H54 (cell line): ENCODE results near the gene PTPRG.
A peak's percentile ranks its signal among the peaks of the same experiment; 100 is the strongest.
"Not testable (repeated sequence)": the region's sequence is repeated elsewhere in the genome, so short reads cannot be mapped to it uniquely, and the experiment has no call there.

Experiments used
- DNase-seq: peaks from one replicate; pipeline ENCODE4 v3.0.0; 2011; ENCODE audit warnings: low spot score, mixed read lengths; ENCODE audit not compliant: insufficient read length
- FAIRE-seq: peaks from 3 replicates; lab custom pipeline; 2011; peaks lifted over from hg19 to GRCh38; lab: Jason Lieb, UNC
- POLR2A ChIP-seq: IDR thresholded peaks from 2 replicates; pipeline ENCODE4 v1.6.1; 2011; ENCODE audit warnings: low read depth, mild to moderate bottlenecking, low read length

The PTPRG gene

DNA sequence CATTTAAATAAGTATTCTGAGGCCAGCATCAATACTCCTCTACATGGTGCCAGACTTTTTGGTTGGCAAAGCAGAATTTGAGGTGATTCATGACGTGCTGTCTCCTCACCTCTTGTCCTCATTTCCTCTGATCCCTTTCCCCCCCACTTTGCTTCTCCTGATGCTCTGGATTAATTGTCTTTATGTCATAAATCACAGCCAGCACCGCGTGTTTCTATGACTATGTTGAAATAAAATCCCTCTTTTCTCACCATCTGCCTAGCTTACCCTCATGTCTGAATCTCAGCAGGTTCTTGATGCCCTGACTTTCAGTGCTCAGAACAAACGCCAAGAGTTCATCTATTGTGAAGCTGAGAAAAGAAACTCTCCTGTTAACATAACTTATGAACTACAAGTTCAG lies 19.7 kb upstream of the PTPRG start:
- FAIRE-seq = no peak
- no peak for DNase-seq
- no peak for TF ChIP-seq POLR2A

DNA sequence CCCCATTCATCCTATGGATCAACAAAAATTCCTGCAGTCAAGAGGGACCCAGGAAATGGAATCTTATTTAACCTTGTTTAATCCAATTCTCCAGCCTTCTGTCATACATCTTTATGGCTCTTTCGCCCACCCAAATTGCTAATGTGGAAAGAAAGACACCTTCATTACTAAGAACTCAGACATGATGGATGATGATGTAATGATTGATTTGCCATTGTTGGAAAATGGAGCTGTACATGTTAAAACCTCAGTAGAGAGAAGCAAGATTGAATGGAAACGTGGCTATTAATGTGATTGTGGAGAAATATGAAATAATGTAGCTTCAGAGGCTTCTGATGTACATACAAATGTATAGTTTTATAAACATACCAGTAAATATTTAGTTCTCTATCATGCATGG lies 15.7 kb upstream of the PTPRG start:
- FAIRE-seq (no peak), DNase-seq (no peak)
- no peak for TF ChIP-seq POLR2A

DNA sequence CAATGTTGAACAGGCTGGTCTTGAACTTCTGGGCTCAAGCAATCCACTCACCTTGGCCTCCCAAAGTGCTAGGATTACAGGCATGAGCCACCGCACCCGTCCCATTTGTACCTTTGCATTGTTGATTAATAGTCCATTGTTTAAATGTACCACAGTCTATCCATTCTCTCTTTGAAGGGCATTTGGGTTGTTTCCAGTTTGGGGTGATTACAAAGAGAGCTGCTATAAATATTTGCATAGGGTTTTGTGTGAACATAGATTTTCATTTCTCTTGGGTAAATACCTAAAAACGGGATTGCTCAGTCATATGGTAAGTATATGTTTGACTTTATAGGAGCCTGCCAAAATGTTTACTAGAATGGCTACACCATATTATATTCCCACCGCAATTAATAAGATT lies 13.7 kb upstream of the PTPRG start:
- DNase-seq (no peak), FAIRE-seq (no peak)
- no peak for TF ChIP-seq POLR2A

DNA sequence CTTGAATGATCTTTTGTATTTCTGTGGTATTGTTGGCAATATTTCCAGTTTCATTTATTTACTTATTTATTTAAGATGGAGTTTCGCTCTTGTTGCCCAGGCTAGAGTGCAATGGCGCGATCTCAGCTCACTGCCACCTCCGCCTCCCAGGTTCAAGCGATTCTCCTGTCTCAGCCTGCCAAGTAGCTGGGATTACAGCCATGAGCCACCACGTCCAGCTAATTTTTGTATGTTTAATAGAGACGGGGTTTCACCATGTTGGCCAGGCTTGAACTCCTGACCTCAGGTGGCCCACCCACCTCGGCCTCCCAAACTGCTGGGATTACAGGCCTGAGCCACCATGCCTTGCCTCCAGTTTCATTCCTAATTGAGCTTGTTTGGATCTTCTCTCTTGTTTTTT lies 8.7 kb upstream of the PTPRG start:
- DNase-seq = not testable (repeated sequence)

DNA sequence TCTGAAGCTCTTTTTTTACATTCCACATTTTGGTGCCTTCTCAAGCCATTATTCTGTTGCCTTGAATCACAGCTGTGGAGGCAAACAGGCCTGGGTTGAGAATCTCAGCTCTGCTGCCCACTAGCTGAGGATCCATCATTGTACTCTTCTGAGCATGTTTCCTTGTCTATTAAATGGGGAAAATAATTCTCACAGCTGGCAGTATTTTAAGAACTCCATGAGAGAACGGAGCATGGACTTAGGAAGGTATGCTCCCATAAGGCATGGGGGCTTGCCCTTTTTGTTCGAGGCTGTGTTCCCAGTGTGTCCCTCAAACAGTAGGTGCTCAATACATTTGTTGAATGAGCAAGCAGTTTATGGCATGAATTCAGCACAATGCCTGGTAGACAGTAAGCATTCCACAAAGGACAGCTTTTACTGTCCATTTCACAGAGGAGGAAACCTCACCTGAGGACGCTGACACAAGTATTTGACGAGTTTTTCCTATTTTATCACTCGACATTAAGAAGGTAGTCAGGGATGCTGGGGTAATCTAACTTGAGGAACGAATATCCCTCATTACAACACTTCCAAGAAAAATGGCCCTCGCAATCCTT lies 2.1 kb upstream of the PTPRG start:
- TF ChIP-seq POLR2A = no peak
- no peak for FAIRE-seq
- DNase-seq = no peak

More for the DNA sequence above, 8.7 kb upstream of the PTPRG start:
- not testable (repeated sequence) for FAIRE-seq

DNA sequence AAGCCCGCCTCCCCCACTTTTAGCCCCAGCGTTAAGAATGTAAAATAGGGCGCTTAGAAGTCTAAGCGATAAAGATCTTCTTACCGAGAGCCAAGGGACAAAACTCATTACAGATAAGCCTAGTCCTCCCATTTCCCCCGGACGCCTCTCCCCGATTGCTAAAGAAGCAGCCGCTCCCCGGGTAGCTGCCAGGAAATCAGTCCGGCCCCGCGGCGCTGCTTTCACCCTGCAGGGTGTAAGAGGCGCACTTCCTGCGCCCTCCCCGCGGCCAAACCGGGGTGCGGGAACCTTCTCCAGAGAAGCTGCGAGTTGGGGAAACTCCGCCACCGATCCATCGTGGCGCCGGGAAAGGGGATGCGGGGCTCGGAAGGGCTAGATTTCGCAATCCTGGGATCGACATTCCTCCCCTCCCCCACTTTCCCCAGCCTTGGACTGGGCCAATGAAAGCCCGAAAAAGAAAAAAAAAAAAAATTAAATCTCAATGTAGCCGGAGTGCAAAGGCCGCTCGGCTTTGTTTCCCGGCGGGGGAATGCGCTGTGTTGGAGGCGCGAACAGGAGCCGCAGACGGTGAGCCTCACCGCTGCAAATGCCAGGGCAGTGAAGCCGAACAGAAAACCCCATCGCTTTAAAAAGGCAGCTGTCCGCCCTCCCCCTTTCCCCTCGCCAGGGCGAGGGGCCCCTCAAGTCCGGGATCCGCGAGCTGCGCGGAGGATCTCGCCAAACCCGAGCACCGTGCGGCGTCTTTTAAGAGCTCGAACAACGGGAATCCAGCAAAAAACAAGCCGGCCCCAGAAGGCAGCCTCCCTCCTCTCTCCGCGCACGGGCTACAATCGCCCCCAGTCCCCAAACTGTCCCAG lies 626 bp upstream of the PTPRG start:
- no peak for FAIRE-seq
- peak; percentile 28; the same call in 1 of the 2 replicates for TF ChIP-seq POLR2A
- peak; percentile 81 for DNase-seq

DNA sequence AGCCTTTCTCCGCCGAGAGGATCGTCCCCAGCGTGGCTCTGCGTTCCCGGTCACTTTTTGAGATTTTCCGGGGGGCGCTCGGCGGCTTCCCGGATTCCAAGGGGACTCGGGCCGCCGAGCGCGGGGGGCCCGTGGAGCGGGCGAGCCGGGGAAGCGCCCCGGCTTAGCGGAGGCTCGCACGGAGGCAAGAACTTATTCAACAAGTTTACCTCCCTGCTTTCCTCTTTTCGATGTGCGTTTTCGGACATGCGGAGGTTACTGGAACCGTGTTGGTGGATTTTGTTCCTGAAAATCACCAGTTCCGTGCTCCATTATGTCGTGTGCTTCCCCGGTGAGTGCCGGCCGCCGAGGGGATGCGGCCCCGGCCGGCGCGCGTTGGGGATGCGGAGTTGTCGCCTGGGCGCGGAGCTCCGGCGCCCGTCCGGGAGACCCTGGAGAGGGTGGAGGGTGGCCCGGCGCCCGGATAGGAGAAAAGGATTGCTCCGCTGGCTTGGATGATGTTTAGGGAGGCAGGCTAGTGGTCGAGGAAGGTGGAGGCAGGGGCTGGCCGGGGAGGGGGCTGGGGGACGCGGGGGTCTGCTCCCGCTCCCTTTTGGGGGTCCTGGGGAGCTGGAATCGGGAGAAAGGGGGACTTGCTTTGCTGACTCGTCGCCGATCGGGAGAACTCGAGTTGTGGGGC lies 810 bp downstream of the PTPRG start:
- FAIRE-seq = no peak
- TF ChIP-seq POLR2A = no peak
- no peak for DNase-seq

DNA sequence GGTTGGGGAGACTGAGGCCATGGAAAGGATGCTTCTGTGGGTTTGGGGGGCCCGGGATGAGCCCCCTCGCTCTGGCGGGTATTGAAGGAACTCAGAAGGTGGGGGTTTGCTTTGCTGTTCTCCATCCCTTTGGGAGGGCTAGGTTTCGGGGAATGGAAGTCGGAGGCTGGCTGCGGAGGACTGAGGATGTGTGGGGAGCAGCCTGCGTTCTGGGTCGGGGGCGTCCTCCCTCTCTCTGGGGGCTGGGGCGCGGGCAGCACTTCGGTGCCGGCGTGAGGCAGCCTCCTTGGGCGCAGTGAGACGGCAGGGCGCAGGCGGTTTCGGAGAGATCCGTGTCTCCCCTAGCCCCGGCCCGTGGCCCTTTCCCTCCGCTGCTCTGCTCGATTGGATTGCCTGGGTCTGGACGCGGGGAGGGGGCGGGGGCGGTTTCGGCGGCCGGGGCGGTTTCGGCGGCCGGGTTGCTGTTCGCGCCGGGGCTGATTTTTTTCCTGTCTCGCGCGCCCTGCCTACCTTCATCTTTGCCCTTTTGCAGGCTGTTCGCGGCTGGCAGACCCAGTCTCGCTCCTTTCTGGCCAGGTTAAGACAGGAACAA lies 1.4 kb downstream of the PTPRG start:
- no peak for DNase-seq
- no peak for FAIRE-seq

DNA sequence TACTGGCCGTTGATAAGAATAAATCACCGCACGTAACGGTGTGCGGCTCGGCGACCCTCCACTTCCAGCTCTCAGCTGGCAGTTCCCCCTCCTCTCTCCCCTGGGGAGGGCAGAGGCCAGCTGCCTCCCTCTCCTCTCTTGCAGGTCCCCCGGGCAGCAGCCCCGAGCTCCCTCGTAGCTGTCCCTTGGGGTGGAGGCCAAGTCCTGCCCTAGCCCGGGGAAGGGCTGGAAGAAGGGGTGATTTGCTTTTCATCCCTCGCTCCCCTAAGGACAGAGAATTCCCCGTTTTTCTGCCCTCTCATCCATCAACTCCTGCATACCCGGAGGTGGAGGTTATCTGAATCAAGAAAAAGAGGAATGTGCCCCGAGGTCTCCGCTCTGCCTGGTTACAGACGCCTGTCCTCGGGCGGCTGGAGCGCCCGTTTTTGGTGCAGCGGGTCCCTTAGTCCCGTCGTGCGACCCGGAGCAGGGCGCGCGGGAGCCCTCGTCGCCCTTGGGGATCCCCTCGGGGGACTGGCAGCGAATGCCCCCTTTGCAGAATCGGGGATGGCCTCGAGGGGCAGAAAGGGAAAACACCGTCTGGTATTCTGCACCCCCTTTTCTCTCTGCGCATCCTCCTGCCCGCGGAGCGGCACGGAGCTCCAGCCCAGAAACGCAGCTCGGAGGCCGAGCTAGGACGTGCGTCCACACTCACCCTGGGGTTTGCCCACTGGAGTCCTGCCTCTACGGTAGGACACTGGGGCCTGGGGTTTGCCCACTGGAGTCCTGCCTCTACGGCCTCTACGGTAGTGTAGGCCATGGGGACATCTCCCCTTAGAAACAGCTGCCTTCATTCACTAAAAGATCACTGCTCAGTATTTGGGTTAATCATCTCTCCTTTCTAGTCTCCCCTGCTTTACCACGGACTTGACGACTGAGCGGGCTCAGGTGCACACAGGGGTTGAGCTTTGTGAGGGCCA lies 2.2 kb downstream of the PTPRG start:
- FAIRE-seq = no peak
- DNase-seq = no peak
- TF ChIP-seq POLR2A = no peak

More for the DNA sequence above, 1.4 kb downstream of the PTPRG start:
- no peak for TF ChIP-seq POLR2A

DNA sequence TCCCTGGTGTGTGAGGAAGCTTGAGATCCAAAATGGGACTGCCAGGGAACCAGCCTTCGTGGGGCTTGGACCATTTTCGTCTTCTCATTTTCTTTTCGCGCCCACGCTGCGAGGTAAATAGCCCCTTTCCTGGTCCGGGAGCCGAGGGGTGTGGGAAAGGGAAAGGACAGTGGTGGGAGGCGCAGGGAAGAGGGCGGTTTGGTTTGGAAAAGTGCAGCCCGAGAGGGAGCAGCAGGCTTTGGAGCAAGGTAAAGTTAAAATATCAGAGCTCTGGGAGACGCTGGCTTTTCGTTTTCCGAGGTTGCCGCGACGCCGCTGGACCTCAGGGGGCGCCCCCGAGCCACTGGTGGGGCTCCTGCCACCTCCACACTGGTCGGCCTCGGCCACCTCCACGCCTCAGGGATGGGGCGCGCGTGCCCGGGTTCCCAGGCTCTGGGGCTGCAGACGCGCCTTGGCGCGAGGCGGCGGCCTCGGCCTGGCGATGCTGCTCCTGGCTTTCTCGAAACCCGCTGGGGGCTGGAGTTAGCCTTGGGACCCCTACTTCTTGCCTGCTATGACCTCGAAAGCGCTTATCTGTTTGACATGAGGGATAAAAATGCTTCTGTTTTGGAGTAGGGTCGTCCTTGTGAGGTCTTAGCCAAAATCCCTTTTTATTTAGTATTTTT lies 3.2 kb downstream of the PTPRG start:
- DNase-seq (peak; percentile 70), FAIRE-seq (no peak)
- TF ChIP-seq POLR2A = no peak

DNA sequence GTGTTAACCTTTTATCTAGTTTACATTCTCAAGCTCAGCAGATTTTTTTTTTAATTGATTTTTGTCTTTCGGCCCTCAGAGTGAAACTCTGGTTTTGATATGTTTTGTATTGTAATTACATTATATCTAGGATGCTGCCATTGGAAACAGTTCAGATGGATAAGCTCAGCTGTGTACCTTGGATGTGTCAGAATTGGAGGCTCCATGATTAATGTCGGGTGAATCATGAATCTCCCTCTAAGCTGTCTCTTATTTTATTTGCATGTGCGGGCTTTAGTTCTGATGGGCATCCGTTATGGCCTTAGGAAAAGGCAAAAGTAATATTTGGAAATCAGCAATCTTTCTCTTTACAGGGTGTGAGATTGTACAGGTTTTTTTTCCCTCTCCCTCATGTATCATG lies 4.2 kb downstream of the PTPRG start:
- no peak for TF ChIP-seq POLR2A
- FAIRE-seq (no peak), DNase-seq (no peak)

DNA sequence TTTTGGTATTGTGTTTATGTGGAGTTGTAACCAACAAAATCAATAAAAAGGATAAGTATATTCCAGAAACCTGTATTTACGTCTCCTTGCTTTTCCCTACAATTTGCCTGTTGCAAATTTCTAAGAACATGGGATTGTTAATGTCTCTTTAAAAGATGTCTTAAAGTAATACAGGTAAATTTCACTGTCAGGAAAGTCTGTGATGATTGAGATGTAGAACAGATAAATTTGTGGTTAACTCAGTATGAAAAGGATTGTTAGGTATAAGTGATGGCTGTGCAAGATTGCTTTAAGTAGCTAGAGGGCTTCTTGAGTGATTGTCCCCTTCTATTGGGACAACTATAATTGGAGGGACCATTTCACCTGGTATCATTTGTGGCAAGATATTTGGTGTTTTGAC lies 6.8 kb downstream of the PTPRG start:
- FAIRE-seq = no peak
- TF ChIP-seq POLR2A = no peak
- no peak for DNase-seq
